ENCODE measurements around the gene CNTFR.

CNTFR gene

GRCh38 chr9:34505370-34506120, 84.0 kb downstream of the CNTFR start:
- no peak for DNase-seq

- DNase-seq = no peak
Measured at GRCh38 chr9:34503406-34503805, 86.1 kb downstream of the CNTFR start.

- no peak for DNase-seq
Measured at GRCh38 chr9:34502891-34503290, 86.6 kb downstream of the CNTFR start.

GRCh38 chr9:34502471-34502870, 87.1 kb downstream of the CNTFR start:
- DNase-seq = no peak

- DNase-seq = no peak
Measured at GRCh38 chr9:34501889-34502425, 87.6 kb downstream of the CNTFR start.
